Calu3 (cell line): ENCODE measurements around the gene TCF12. TPM values are rescaled to one million over a fixed set of nuclear protein-coding genes. Genes with fewer than 3 reads are reported as not detected.

Experiments used
- BruUV-seq: library from RNA; stranded (reverse); fragments of 400-500 nt; replicated peaks from 2 replicates; lab custom pipeline; 2021; lab: Mats Ljungman, UMichigan
- CTCF ChIA-PET: fragments of 300-600 bp; sonication (Branson Sonifier 250); formaldehyde crosslinking; loops from one replicate; lab custom pipeline; 2022; ENCODE audit warnings: antibody characterized with exemption; lab: Charles Lee
- DNase-seq: peaks from one replicate; pipeline ENCODE4 v3.0.0; 2022
- H3K27ac Mint-ChIP-seq: one replicate; pipeline ENCODE4 v1.8.0; 2022; ENCODE audit warnings: mixed read lengths; ENCODE audit not compliant: unreplicated experiment
- H3K27me3 Mint-ChIP-seq: one replicate; pipeline ENCODE4 v1.8.0; 2022; ENCODE audit warnings: mixed read lengths; ENCODE audit not compliant: unreplicated experiment
- H3K36me3 Mint-ChIP-seq: one replicate; pipeline ENCODE4 v1.8.0; 2022; ENCODE audit warnings: mild to moderate bottlenecking, moderate library complexity, mixed read lengths; ENCODE audit not compliant: insufficient read depth, unreplicated experiment
- H3K4me1 Mint-ChIP-seq: one replicate; pipeline ENCODE4 v1.8.0; 2022; ENCODE audit warnings: mild to moderate bottlenecking, low read depth, mixed read lengths; ENCODE audit not compliant: unreplicated experiment
- H3K4me3 Mint-ChIP-seq: one replicate; pipeline ENCODE4 v1.8.0; 2022; ENCODE audit warnings: mild to moderate bottlenecking, low read depth, moderate library complexity, mixed read lengths; ENCODE audit not compliant: unreplicated experiment
- H3K9me3 Mint-ChIP-seq: one replicate; pipeline ENCODE4 v1.8.0; 2022; ENCODE audit warnings: low read depth, mixed read lengths; ENCODE audit not compliant: unreplicated experiment
- intact Hi-C: fragments of 100-400 bp; cut with micrococcal nuclease; formaldehyde crosslinking; loops from one replicate; pipeline ENCODE4 v1.10.0; 2022; ENCODE audit not compliant: unreplicated experiment
- total RNA-seq: library from RNA; stranded (reverse); gene quantifications from 2 replicates; pipeline ENCODE4 v1.2.3, GENCODE V29; 2022
- TF ChIP-seq, protein P1 (sequence below): fragments of 200-600 bp; IDR thresholded peaks from one replicate; pipeline ENCODE4 v1.8.0; 2022; ENCODE audit warnings: antibody characterized with exemption; ENCODE audit not compliant: unreplicated experiment

The TCF12 gene
- total RNA-seq, 1 experiment from 2014 or later, result 127 TPM

DNA sequence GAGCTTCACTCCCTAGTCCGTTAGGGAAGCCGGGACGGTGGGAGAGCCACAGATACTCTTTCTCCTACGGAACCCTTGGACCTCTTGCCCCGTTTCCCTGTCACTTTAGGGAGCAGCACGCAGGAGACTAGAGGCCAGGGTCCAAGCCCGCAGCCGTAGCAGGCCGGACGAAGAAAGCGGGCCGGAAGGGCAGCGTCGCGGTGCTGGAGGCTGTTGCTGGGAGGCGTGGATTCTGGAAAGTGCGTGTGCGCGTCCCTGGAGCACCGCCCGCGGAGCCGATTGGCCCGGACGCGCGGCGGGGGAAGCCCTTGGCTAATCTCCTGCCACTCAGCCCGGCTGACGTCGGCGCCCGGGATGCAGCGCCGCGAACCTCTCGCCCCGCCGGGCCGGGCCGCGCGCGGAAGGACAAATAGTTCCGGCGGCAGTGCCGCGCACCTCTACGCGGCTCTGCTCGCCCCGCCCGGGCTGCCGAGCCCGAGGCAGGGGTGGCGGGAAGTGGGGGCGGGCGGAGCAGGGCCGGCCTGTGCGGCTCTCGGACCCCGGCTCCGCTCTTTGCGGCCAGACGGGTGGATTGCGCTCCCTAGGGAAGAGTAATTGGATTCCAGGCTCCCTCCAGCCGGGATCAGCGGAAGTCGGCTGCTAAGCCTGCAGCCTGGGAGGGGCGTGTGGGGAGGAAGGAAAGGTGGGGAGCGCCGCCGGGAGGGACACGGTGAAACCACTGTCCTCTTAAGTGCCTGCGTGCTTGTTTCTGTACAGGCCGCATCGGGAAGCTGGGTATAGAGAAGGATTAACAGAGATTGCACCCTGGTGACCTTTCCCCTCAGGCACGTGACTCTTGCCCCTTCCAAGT is 31.3 kb upstream of the TCF12 start:
- Mint-ChIP-seq H3K27me3 (no peaks in the 10 kb centered on the region), H3K4me3 (peak overlapping the region; percentile 80), H3K36me3 (peaks cover 19% of the 10 kb centered on the region), H3K27ac (peak overlapping the region; percentile 81), H3K4me1 (peaks cover 20% of the 10 kb centered on the region), H3K9me3 (no peaks in the 10 kb centered on the region)
- CTCF ChIA-PET, result interaction anchor here (1.0 kb wide), 1 partner anchor 31 kb away, joined by 3 read pairs; the partner anchor contains the start of gene TCF12
- TF ChIP-seq, protein P1, sequence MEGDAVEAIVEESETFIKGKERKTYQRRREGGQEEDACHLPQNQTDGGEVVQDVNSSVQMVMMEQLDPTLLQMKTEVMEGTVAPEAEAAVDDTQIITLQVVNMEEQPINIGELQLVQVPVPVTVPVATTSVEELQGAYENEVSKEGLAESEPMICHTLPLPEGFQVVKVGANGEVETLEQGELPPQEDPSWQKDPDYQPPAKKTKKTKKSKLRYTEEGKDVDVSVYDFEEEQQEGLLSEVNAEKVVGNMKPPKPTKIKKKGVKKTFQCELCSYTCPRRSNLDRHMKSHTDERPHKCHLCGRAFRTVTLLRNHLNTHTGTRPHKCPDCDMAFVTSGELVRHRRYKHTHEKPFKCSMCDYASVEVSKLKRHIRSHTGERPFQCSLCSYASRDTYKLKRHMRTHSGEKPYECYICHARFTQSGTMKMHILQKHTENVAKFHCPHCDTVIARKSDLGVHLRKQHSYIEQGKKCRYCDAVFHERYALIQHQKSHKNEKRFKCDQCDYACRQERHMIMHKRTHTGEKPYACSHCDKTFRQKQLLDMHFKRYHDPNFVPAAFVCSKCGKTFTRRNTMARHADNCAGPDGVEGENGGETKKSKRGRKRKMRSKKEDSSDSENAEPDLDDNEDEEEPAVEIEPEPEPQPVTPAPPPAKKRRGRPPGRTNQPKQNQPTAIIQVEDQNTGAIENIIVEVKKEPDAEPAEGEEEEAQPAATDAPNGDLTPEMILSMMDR, result no peak
- intact Hi-C loops, result loop anchor here (1.0 kb wide), 1 partner anchor 31 kb away; the partner anchor contains the start of gene TCF12
- peak; percentile 97 for DNase-seq
- BruUV-seq, result TSS peak; percentile 81

DNA sequence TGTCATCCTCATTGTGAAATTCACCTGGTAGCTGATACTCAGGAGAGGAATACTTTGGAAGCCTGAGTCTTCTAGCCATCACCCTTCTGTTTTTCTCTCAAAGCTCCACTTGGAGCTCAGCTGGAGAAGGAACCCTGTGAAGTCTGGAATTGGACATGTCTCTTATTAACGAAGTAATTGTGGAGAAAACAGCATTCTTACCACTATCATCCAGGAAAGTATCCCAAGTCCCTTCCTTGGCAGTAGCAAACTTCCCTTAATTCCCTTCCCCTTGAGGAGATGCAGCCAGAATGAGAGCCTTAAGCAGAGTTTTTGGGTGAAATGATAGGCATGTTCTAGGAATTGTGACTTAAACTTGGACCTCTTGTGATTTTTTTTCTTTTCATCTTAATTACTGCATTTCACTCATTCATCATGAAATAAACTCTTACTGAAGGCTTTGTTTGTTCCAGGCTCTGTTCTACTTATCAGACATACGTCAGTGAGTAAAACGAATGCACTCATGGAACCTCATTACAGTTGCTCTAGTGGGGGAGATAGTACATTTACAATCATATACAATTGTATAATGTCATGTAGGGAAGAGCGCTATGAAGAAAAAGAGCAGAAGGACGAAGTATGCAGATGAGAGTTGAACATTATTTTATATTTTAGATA is 30.5 kb upstream of the TCF12 start:
- Mint-ChIP-seq H3K36me3 (peaks cover 19% of the 10 kb centered on the region), H3K9me3 (no peaks in the 10 kb centered on the region), H3K27ac (peak overlapping the region; percentile 81), H3K4me1 (peaks cover 20% of the 10 kb centered on the region), H3K4me3 (peak overlapping the region; percentile 80), H3K27me3 (no peaks in the 10 kb centered on the region)
- CTCF ChIA-PET, result interaction anchor here (1.0 kb wide), 1 partner anchor 30 kb away, joined by 3 read pairs; the partner anchor contains the start of gene TCF12
- DNase-seq, result no peak
- BruUV-seq, result no TSS peak
- TF ChIP-seq, protein P1, result no peak
- intact Hi-C loops, result loop anchor here (1.0 kb wide), 1 partner anchor 30 kb away; the partner anchor contains the start of gene TCF12

DNA sequence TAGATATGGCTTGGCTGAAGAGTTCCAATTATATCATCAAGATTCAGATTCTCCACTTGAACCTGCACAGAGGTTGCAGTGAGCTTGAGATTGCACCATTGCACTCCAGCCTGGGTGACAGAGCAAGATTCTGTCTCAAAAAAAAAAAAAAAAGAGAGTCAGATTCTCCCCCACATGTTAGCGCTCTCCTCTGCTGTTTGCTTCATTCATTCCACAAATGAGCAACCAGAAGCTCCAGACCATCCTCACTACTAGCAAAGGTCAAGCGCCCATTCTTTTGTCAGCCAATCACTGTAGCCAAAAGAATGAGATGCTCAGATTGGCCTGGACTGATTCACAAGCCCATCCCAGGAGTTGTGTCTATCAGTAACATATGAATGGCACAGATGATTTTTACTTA is 28.4 kb upstream of the TCF12 start:
- H3K27ac Mint-ChIP-seq, result no peak overlapping the region
- H3K4me1 Mint-ChIP-seq, result peaks cover 20% of the 10 kb centered on the region
- no peaks in the 10 kb centered on the region for H3K9me3 Mint-ChIP-seq
- H3K27me3 Mint-ChIP-seq, result no peaks in the 10 kb centered on the region
- intact Hi-C loops, result no loop called here
- H3K36me3 Mint-ChIP-seq, result peaks cover 19% of the 10 kb centered on the region
- no peak overlapping the region for H3K4me3 Mint-ChIP-seq
- BruUV-seq, result no TSS peak
- CTCF ChIA-PET, result no interaction called here
- TF ChIP-seq, protein P1, result no peak
- no peak for DNase-seq

DNA sequence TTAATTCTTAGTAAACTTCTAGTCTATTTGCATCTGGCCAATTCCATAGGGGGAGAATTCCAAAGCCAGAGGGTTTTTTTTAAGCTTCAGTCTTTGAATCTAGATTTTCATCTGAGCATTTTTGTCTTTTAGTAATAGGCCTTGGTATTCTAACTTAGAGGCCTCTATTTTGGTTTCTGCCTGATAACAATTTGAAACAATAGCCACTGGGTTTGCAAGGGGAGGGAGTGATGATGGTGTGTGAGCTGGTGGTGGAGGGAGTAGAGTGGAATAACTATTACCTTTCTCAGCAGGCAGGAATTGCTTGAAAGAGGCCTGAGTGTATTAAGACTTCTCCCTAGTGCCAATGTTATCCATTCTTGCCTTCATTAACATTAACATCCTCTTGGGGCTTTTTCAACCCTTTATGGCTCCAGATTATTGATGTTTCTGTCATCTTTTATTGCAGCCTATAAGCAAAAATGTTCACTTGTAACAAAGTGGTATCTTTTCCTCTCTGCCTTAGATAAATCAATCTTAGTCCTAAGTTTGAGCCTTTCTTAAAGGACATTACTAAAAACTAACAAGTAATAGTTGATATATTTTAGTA is 26.5 kb upstream of the TCF12 start:
- Mint-ChIP-seq H3K27me3 (no peaks in the 10 kb centered on the region), H3K36me3 (peaks cover 12% of the 10 kb centered on the region), H3K4me3 (no peak overlapping the region), H3K4me1 (peaks cover 20% of the 10 kb centered on the region), H3K27ac (no peak overlapping the region), H3K9me3 (peaks cover under 1% of the 10 kb centered on the region)
- intact Hi-C loops, result no loop called here
- TF ChIP-seq, protein P1, result no peak
- DNase-seq, result no peak
- no TSS peak for BruUV-seq
- CTCF ChIA-PET, result no interaction called here
